Cardiac muscle cell (in vitro differentiated cells and primary cell): ENCODE measurements around the gene SLC37A1. TPM values are rescaled to one million over a fixed set of nuclear protein-coding genes. Genes with fewer than 3 reads are reported as not detected.
"Not testable (repeated sequence)": the region's sequence is repeated elsewhere in the genome, so short reads cannot be mapped to it uniquely, and the experiment has no call there.

ENCODE experiments used
- DNase-seq, 2 donors: peaks; one replicate each; pipeline versions ENCODE4 v3.0.0 to v3.0.0-alpha.2; 2010 to 2017; ENCODE audit warnings: low read depth in 1 of 2, low spot score in 1 of 2
- H3K27ac ChIP-seq: fragments of 200-600 bp; sonication (generic); 2 replicates; pipeline ENCODE4 v1.5.1; 2016
- H3K27me3 ChIP-seq: fragments of 200-600 bp; sonication (generic); 2 replicates; pipeline ENCODE4 v1.6.0; 2016; ENCODE audit warnings: control low read depth
- H3K36me3 ChIP-seq: fragments of 200-600 bp; sonication (generic); 2 replicates; pipeline ENCODE4 v1.5.1; 2016; ENCODE audit warnings: control low read depth
- H3K4me1 ChIP-seq: fragments of 200-600 bp; sonication (generic); 2 replicates; pipeline ENCODE4 v1.8.1; 2017; ENCODE audit warnings: low read depth, mild to moderate bottlenecking, mixed run types
- H3K4me3 ChIP-seq: fragments of 200-600 bp; sonication (generic); 2 replicates; pipeline ENCODE4 v1.5.1; 2016; ENCODE audit warnings: mild to moderate bottlenecking
- H3K9me3 ChIP-seq: fragments of 200-600 bp; sonication (generic); 2 replicates; pipeline ENCODE4 v1.5.1; 2017; ENCODE audit warnings: low read depth, mild to moderate bottlenecking, control low read depth
- polyA plus RNA-seq: library from polyadenylated mRNA; unstranded; fragments of >200 nt; fragmentation: Nextera tagmentation; extraction: Ambion mirVana; gene quantifications from 2 replicates; pipeline ENCODE4 v1.2.1, GENCODE V29; 2016
- total RNA-seq: library from RNA; depleted of rRNA; stranded (reverse); fragments of >200 nt; gene quantifications from 2 replicates; pipeline ENCODE4 v1.2.3, GENCODE V29; 2016
- TF ChIP-seq, protein P1 (sequence below): IDR thresholded peaks from 2 replicates; pipeline ENCODE4 v1.5.1; 2012; ENCODE audit warnings: low read depth, mild to moderate bottlenecking, low read length

The SLC37A1 gene
- total and polyA plus RNA-seq, 2 experiments from 2014 or later, result 3.5 to 8.4 TPM

DNA sequence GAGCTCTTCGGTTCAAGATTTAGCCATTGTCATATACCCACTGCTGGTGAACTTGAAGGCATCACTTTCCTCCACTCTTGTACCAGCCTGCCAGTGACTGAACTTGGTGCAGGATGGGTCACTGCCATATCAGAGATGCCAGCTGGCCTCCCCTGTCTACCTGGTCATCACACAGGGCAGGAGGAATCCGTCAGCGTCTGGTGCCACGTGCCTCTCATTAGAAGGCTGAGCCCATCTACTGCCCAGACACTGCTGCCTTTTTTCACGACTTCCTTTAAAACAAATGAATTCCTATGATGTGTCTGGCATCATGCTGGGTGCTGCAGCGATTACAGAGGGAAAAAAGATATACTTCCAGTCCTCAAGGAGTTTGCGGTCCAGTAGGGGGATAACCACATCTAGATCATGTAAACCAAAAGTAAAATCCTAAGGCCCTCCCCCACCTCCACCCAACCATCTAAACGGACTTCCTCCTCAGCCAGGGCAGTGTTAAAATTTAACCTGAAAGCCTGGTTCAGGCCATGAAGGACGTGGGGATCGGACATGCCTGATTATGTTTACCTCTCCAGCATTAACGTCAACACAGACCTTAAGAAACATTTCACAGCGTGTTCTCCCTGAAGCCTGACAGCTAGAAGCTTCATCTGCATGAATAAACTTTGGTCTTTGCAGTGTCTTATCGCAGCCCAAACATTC lies 110.6 kb downstream of the SLC37A1 start:
- no peaks in the 10 kb centered on the region for H3K36me3 ChIP-seq
- no peak overlapping the region for H3K27ac ChIP-seq
- no peak for DNase-seq
- TF ChIP-seq, protein P1, sequence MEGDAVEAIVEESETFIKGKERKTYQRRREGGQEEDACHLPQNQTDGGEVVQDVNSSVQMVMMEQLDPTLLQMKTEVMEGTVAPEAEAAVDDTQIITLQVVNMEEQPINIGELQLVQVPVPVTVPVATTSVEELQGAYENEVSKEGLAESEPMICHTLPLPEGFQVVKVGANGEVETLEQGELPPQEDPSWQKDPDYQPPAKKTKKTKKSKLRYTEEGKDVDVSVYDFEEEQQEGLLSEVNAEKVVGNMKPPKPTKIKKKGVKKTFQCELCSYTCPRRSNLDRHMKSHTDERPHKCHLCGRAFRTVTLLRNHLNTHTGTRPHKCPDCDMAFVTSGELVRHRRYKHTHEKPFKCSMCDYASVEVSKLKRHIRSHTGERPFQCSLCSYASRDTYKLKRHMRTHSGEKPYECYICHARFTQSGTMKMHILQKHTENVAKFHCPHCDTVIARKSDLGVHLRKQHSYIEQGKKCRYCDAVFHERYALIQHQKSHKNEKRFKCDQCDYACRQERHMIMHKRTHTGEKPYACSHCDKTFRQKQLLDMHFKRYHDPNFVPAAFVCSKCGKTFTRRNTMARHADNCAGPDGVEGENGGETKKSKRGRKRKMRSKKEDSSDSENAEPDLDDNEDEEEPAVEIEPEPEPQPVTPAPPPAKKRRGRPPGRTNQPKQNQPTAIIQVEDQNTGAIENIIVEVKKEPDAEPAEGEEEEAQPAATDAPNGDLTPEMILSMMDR, result no peak
- H3K27me3 ChIP-seq, result no peaks in the 10 kb centered on the region
- peaks cover 18% of the 10 kb centered on the region for H3K4me1 ChIP-seq
- H3K4me3 ChIP-seq, result no peak overlapping the region
- H3K9me3 ChIP-seq, result no peaks in the 10 kb centered on the region

DNA sequence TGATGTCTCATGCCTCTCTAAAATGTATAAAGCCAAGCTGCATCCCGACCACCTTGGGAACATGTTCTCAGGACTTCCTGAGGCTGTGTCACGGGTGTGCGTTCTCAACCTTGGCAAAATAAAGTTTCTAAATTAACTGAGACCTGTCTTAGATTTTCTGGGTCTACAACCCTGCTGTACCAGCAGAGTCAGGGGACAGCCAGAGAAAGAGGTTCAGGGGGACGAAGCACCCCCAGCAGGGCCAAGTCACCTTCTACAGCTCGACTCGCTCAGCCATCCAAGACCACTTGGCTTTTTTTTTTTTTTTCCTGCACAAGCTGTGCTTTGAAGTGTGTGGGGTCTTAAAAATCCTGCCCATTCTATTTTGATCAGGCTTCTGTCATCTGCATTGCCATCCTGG lies 111.3 kb downstream of the SLC37A1 start:
- Histone ChIP-seq H3K27ac (no peak overlapping the region), H3K4me1 (peaks cover 18% of the 10 kb centered on the region)
- TF ChIP-seq, protein P1, result no peak

DNA sequence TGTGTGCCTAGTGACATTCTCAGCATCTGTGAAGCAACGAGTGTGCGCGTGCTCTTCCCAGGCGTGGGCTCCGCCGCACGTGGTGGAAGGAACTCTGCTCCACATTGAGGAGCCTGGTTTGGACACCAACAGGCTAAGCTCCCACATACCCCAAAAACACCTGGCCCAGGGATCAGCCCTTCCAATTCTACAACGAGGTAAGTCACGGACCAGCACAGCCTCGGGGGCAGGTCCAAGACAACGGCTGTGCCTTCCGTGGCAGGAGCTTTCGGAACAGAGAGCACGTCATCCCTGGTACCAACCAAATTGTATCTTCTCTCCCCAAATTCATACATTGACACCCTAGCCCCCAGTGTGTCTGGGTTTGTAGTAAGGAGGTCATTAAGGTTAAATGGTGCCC lies 112.5 kb downstream of the SLC37A1 start:
- DNase-seq, result no peak
- H3K4me3 ChIP-seq, result no peak overlapping the region
- no peaks in the 10 kb centered on the region for H3K9me3 ChIP-seq
- H3K27me3 ChIP-seq, result peaks cover 3% of the 10 kb centered on the region
- TF ChIP-seq, protein P1, result no peak
- H3K27ac ChIP-seq, result no peak overlapping the region
- H3K4me1 ChIP-seq, result peaks cover 18% of the 10 kb centered on the region
- no peaks in the 10 kb centered on the region for H3K36me3 ChIP-seq

More for the DNA sequence above, 111.3 kb downstream of the SLC37A1 start:
- Histone ChIP-seq H3K27me3 (peaks cover 1% of the 10 kb centered on the region), H3K4me3 (no peak overlapping the region), H3K36me3 (no peaks in the 10 kb centered on the region), H3K9me3 (no peaks in the 10 kb centered on the region)
- DNase-seq, result no peak

DNA sequence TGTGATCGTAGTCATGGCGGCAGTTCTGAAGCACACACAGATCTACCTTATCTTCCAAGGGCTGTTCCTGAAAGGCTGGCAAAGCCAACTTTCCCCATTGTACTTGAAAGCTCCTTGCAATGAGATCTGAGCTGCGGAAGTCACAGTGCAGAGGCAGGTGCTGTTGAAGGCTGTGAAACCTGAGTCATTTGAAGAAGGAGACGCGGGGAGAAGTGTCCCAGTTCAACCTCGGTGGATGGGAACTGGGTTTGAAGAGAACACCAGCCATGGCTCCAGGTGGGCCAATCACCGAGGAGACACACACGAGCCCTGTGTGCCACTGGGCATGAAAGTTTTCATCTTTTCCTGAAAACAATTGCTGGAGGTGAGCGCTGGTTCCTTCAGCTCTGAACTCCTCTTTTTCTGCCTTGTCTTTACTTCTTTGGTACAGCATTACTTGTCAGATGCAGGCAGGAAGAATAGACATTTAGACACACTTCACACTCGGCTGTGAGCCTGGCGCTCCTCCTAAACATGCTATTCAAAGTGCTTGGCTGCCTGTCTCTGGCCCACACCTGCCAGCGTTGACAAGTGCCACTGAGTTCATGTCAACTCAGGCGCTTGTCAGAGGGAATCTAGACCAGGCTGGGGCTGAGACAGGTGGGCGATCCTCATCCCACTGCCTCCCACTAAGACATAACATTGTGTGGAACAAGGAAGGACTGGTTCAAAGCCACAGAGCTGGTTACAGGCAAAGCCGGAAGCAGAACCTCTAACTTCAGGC lies 114.1 kb downstream of the SLC37A1 start:
- TF ChIP-seq, protein P1, result no peak
- Histone ChIP-seq H3K27ac (no peak overlapping the region), H3K36me3 (no peaks in the 10 kb centered on the region), H3K9me3 (no peaks in the 10 kb centered on the region), H3K4me3 (no peak overlapping the region), H3K4me1 (peaks cover 18% of the 10 kb centered on the region), H3K27me3 (peaks cover 3% of the 10 kb centered on the region)
- peak in 1 of 2 donors; percentile 87 for DNase-seq

DNA sequence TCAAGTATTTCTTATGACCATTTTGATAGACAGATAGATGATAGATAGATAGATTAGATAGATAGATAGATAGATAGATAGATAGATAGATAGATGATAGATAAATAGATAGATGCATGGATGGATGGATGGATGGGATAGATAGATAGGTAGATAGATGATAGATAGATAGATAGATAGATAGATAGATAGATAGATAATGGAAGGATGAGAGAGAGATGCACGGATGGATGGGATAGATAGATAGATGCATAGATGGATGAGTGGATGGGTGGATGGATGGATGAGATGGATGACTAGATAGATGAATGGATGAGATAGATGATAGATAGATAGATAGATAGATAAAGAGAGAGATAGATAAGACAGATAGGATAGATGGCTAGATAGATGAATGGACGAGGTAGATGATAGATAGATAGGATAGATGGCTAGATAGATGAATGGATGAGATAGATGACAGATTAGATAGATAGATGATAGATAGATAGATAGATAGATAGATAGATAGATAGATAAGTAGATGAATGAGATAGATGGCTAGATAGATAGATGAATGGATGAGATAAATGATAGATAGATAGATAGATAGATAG lies 114.9 kb downstream of the SLC37A1 start:
- not testable (repeated sequence) for H3K4me3 ChIP-seq, DNase-seq, H3K9me3 ChIP-seq, H3K27ac ChIP-seq, H3K36me3 ChIP-seq, H3K27me3 ChIP-seq
- H3K4me1 ChIP-seq, result peaks cover 18% of the 10 kb centered on the region
